Peyer's patch (tissue), 4 donors: ENCODE measurements around the gene AKAP7. TPM values are rescaled to one million over a fixed set of nuclear protein-coding genes. Genes with fewer than 3 reads are reported as not detected.
A peak's percentile ranks its signal among the peaks of the same experiment; 100 is the strongest.

Experiments used
- DNase-seq, 3 donors: peaks; one replicate each; pipeline ENCODE4 v3.0.0-alpha.2; 2017 to 2019
- H3K27ac ChIP-seq, 4 donors: fragments of 200-600 bp; sonication (generic); one replicate each; pipeline ENCODE4 v1.5.1; 2016 to 2019
- H3K27me3 ChIP-seq, 2 donors: fragments of 200-600 bp; sonication (generic); one replicate each; pipeline ENCODE4 v1.5.1; 2019
- H3K36me3 ChIP-seq, 3 donors: fragments of 200-600 bp; sonication (generic); one replicate each; pipeline ENCODE4 v1.5.1; 2016 to 2019
- H3K4me1 ChIP-seq, 4 donors: fragments of 200-600 bp; sonication (generic); one replicate each; pipeline ENCODE4 v1.5.1; 2016 to 2019
- H3K4me3 ChIP-seq, 4 donors: fragments of 200-600 bp; sonication (generic); 1 replicate in 3 of 4; 2 replicates in 1 of 4; pipeline ENCODE4 v1.5.1; 2016 to 2019; ENCODE audit warnings: mild to moderate bottlenecking in 1 of 4
- H3K9me3 ChIP-seq, 4 donors: fragments of 200-600 bp; sonication (generic); one replicate each; pipeline ENCODE4 v1.5.1; 2016 to 2019; ENCODE audit warnings: mild to moderate bottlenecking in 1 of 4
- POLR2A ChIP-seq, 2 donors: fragments of 450-650 bp; IDR thresholded peaks; one replicate each; pipeline ENCODE4 v1.5.1; 2017; ENCODE audit warnings: antibody characterized with exemption in 2 of 2, mild to moderate bottlenecking in 2 of 2, moderate library complexity in 2 of 2
- total RNA-seq, 4 donors: library from RNA; depleted of rRNA; stranded (reverse); fragments of >200 nt; gene quantifications; one replicate each; pipeline ENCODE4 v1.1.0, GENCODE V29; 2016
- TF ChIP-seq, protein P1 (sequence below), 6 experiments: fragments of 450-650 bp in 4 of 6; fragments of 200-600 bp in 2 of 6; sonication (generic) in 1 of 6; IDR thresholded peaks; one replicate each; pipeline ENCODE4 v1.5.1; 2017 to 2019; ENCODE audit warnings: antibody characterized with exemption in 6 of 6, mild to moderate bottlenecking in 3 of 6, moderate library complexity in 1 of 6

Gene AKAP7
- total RNA-seq, 4 donors from 2014 or later: 8.3 to 24.7 (median 13.3) TPM

DNA sequence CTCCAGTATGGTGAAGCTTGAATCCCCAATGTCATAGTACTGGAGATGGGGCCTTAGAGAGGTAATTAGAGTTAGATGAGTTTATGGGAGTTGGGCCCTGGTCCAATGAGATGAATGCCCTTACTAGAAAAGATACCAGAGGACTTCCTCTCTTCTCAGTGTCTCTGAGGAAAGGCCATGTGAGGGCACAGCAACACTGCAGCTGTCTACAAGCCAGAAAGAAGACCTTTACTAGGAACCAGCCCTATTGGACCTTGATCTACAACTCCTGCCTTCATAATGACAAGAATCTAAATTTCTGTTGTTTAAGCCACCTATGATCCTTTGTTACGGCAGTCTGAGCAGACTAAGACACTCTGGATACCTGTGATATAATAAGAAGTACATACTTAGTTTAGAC lies 31.4 kb upstream of the AKAP7 start:
- no peaks in the 10 kb centered on the region for H3K27me3 ChIP-seq
- TF ChIP-seq POLR2A (IDR thresholded peaks at IDR 0.05): no peak
- TF ChIP-seq, protein P1, sequence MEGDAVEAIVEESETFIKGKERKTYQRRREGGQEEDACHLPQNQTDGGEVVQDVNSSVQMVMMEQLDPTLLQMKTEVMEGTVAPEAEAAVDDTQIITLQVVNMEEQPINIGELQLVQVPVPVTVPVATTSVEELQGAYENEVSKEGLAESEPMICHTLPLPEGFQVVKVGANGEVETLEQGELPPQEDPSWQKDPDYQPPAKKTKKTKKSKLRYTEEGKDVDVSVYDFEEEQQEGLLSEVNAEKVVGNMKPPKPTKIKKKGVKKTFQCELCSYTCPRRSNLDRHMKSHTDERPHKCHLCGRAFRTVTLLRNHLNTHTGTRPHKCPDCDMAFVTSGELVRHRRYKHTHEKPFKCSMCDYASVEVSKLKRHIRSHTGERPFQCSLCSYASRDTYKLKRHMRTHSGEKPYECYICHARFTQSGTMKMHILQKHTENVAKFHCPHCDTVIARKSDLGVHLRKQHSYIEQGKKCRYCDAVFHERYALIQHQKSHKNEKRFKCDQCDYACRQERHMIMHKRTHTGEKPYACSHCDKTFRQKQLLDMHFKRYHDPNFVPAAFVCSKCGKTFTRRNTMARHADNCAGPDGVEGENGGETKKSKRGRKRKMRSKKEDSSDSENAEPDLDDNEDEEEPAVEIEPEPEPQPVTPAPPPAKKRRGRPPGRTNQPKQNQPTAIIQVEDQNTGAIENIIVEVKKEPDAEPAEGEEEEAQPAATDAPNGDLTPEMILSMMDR (IDR thresholded peaks at IDR 0.05): no peak
- no peak overlapping the region for H3K4me3 ChIP-seq
- H3K9me3 ChIP-seq: no peaks in the 10 kb centered on the region
- H3K4me1 ChIP-seq: peaks cover 0 to 22% (median 1%) of the 10 kb centered on the region in 4 donors
- peak in 1 of 3 donors; percentile 58 for DNase-seq
- H3K27ac ChIP-seq: peak overlapping the region in 3 of 4 donors; percentile 12 to 15 (median 14)
- no peaks in the 10 kb centered on the region for H3K36me3 ChIP-seq

DNA sequence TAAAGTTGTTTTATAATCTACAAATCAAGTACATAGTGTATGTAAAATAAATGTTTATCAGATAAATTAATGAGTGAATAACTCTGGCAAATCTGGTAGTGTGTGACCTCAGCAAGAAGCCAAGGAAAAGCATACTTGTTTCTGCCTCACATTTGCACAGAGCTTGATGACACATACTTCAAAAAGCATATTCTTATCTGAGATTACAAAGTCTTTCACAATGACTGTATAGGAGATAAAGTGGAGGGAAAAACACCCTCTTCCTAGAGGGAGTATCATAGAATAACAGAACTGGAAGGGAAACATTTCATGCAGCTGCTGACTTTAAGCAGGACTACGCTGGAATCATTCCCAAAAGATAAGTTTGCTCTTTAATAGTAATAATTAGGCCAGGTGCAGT lies 28.1 kb upstream of the AKAP7 start:
- Histone ChIP-seq H3K9me3 (no peaks in the 10 kb centered on the region), H3K36me3 (no peaks in the 10 kb centered on the region), H3K27ac (peak overlapping the region in 2 of 4 donors; percentile 1 to 43), H3K27me3 (no peaks in the 10 kb centered on the region), H3K4me1 (peaks cover 0 to 22% (median 1%) of the 10 kb centered on the region in 4 donors), H3K4me3 (no peak overlapping the region)
- no peak for TF ChIP-seq POLR2A (IDR thresholded peaks at IDR 0.05)
- TF ChIP-seq, protein P1 (IDR thresholded peaks at IDR 0.05): peak in 1 of 6 experiments; percentile 3
- DNase-seq: no peak

DNA sequence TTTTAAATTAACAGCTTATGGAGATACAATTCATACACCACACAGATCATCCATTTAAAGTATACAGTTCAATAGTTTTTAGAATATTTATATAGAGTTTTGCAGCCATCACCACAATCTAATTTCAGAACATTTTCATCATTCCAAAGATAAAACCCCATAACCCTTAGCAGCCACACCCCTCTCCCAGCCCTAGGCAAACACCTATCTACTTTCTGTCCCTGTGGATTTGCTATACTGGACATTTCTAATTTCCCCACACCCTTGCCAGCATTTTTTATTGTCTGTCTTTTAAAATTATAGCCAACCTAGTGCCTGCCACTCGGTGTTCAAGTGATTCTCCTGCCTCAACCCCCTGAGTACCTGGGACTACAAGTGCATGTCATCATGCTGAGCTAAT lies 23.0 kb upstream of the AKAP7 start:
- Histone ChIP-seq H3K27ac (no peak overlapping the region), H3K36me3 (no peaks in the 10 kb centered on the region), H3K4me1 (peaks cover 0 to 6% (median 0%) of the 10 kb centered on the region in 4 donors), H3K9me3 (no peaks in the 10 kb centered on the region), H3K27me3 (no peaks in the 10 kb centered on the region), H3K4me3 (no peak overlapping the region)
- TF ChIP-seq, protein P1 (IDR thresholded peaks at IDR 0.05): no peak
- no peak for TF ChIP-seq POLR2A (IDR thresholded peaks at IDR 0.05)
- DNase-seq: no peak

DNA sequence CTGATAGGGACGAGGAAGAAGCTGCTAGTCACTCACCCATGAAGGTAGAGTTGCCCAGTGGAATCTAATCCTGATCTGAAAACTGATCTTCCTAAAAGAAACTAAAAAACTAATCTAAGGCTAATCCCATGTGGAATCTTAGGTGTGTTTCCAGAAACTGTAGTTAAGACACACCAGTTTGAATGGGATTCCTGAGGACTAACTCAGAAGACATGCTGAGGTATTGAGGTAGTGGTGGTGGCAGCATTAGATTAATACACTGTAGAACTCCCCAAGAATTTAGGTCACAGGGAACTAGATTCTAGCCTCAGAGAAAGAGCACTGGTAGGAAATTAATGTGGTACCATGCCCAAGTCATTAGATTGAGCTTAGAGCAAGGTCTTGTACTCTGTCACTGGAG lies 19.6 kb upstream of the AKAP7 start:
- no peak for DNase-seq
- H3K27me3 ChIP-seq: no peaks in the 10 kb centered on the region
- no peak overlapping the region for H3K27ac ChIP-seq
- no peak overlapping the region for H3K4me3 ChIP-seq
- peaks cover 0 to 7% (median 0%) of the 10 kb centered on the region in 4 donors for H3K4me1 ChIP-seq
- H3K36me3 ChIP-seq: no peaks in the 10 kb centered on the region
- no peaks in the 10 kb centered on the region for H3K9me3 ChIP-seq
- no peak for TF ChIP-seq POLR2A (IDR thresholded peaks at IDR 0.05)
- TF ChIP-seq, protein P1 (IDR thresholded peaks at IDR 0.05): no peak

DNA sequence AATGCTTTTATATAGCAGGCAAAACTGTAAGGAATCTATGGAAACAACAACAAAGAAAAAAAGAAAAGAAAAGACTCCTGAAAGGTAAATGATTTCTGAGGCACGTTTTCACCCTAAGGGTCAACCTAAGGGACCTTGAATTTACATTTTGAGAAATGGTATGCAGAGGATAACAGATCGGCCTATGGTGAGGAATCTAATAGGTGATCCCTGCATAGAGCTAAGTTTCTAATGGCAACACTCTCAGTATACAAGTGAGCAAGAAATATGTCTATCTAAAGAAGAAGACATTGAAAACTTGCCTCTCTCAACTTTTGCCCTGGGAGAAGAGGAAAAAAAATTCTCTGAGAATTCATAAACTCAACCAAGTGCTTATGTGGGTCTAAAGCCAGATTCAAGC lies 18.9 kb upstream of the AKAP7 start:
- DNase-seq: no peak
- no peaks in the 10 kb centered on the region for H3K9me3 ChIP-seq
- no peak overlapping the region for H3K4me3 ChIP-seq
- H3K27me3 ChIP-seq: no peaks in the 10 kb centered on the region
- H3K36me3 ChIP-seq: no peaks in the 10 kb centered on the region
- H3K4me1 ChIP-seq: peaks cover 0 to 7% (median 0%) of the 10 kb centered on the region in 4 donors
- H3K27ac ChIP-seq: no peak overlapping the region
- TF ChIP-seq, protein P1 (IDR thresholded peaks at IDR 0.05): no peak
- no peak for TF ChIP-seq POLR2A (IDR thresholded peaks at IDR 0.05)
